Immature natural killer cell (primary cell): ENCODE data around the gene RGS8. TPM values are rescaled to one million over a fixed set of nuclear protein-coding genes. Genes with fewer than 3 reads are reported as not detected.

Experiments
- polyA plus RNA-seq, 3 donors: library from polyadenylated mRNA; unstranded; fragments of 300-500 nt; fragmentation: Illumina TruSeq; gene quantifications; one replicate each; pipeline ENCODE4 v1.2.3, GENCODE V29; 2021

Gene RGS8
- polyA plus RNA-seq, 3 donors from 2014 or later: not detected

Other genes with a start within 250 kb of the RGS8 start
- gene RGSL1, start 234.4 kb downstream of the RGS8 start, polyA plus RNA-seq: not detected
- gene RNASEL, start 95.3 kb downstream of the RGS8 start, polyA plus RNA-seq: 1 to 10 TPM; 2.0 to 5.7 (median 2.8) TPM
- gene RGS16, start 80.2 kb downstream of the RGS8 start, polyA plus RNA-seq: under 1 TPM; 0.21 to 0.50 (median 0.48) TPM
- gene NPL, start 105.2 kb upstream of the RGS8 start, polyA plus RNA-seq: 1 to 10 TPM; 3.6 to 9.1 (median 4.8) TPM
- gene DHX9, start 154.8 kb upstream of the RGS8 start, polyA plus RNA-seq: 100 to 1,000 TPM in 1 of 3 donors, 10 to 100 TPM in 2; 71.0 to 102 (median 96.5) TPM